Hippocampal formation (tissue), 2 donors: ENCODE results near the gene CCBE1.
"Not testable (repeated sequence)": the region's sequence is repeated elsewhere in the genome, so short reads cannot be mapped to it uniquely, and the experiment has no call there.

Experiments used
- DNase-seq, 2 donors: peaks; one replicate each; lab custom pipeline; 2025; lab: John Stamatoyannopoulos, UW

Gene CCBE1

GRCh38 chr18:59715445-59715844 is 18.2 kb upstream of the CCBE1 start:
- no peak for DNase-seq

- DNase-seq: not testable (repeated sequence)
These were observed 16.9 kb upstream of the CCBE1 start for GRCh38 chr18:59714096-59714495.

DNA sequence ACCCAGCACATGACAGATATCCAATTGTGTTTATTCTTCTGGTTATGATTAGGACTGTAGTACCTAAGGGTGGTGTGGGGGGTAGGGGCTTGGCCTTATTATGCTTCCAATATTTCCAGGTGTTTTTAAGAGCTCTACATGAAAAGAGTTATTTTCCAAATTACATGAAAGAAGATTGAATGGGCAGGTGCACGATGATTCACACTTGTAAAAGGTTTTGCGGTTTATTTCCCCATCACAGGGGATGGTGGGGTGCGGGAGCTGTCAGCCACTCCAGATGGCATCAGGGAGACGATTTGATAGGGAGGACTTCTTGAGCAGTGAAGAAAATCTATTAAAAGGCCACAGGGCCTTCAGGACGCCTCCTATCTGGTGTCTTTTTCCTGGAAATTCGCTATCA is 15.1 kb upstream of the CCBE1 start:
- no peak for DNase-seq

GRCh38 chr18:59708988-59709387 is 11.8 kb upstream of the CCBE1 start:
- no peak for DNase-seq

GRCh38 chr18:59707306-59707705 is 10.1 kb upstream of the CCBE1 start:
- no peak for DNase-seq

- DNase-seq: no peak
These were observed 9.3 kb upstream of the CCBE1 start for GRCh38 chr18:59706499-59706898.

GRCh38 chr18:59705145-59705544 is 7.9 kb upstream of the CCBE1 start:
- DNase-seq: no peak

GRCh38 chr18:59704146-59704545 is 6.9 kb upstream of the CCBE1 start:
- no peak for DNase-seq

DNA sequence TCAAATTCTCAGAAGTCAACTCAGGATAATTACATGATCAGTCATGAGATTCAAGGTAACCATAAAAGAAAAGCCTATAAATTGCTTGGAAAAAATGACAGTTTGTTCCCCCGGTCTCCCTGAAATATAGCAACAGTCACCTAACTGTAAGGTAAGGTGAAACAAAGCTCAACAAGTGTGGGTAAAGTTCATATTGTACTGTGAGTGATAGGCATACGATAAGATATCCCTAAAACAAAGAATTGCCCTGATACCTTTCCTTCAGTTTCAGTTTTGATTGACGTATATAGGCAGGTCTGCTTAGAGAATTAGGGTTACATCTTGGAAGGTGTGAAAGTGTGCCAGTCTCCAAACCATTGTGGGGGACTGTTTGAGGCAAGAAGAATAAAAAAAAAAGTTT is 4.0 kb upstream of the CCBE1 start:
- DNase-seq: no peak

DNA sequence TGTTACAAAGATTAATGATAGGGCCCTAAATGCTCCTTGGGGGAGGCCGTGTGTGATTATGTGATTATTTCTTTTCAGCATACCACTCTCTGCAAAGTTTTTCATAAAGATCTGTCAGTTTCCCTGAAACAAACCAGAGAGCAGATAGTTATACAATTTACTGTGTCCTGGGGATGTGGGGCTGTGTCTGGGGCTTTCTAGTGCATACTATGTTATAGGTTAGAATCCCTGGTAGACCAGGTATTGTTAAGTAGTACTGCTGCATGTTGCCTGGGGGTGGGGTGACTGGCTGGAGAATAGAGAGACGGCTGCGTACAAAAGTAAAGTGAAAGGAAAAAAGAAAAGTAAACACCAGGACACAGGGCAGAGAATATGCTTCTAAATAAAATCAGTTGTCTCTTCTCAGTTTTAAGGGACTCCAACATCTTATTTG is 3.3 kb upstream of the CCBE1 start:
- no peak for DNase-seq

DNA sequence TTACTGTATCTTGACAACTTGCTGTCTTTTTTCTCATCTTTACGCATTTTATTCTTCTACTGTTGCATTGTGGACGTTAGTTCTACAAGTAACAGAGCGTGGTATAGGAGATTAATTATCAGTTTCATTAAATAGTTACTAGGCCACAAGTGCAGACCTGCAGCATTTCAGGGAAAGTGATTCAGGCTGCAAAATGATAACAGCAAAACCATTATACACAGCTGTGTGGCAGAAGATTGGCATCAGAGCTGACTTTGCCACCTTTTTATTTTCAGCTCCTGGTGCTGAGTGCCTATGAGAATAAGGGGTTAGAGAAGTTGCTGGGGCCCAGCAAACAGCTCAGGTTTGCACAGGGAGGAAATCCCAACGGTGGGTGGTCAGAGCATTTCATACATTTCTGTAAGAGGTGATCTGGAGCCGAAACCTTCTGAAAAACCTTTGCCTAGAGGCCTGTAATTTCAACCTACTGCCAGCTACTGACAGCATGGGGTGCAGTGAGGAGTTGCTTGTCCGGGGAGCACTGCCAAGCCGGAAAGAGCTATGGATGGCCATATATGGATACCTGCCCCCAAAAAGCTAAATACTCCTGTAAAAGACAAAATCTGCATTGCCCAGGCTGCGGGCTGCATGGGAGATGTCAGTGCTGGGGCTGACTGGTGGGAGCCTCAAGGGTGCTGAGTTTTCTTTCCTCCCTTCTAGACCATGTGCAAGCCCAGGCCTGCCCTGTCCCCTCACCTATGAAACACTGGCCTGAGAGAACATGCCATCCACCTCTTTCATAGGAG is 2.7 kb upstream of the CCBE1 start:
- no peak for DNase-seq

DNA sequence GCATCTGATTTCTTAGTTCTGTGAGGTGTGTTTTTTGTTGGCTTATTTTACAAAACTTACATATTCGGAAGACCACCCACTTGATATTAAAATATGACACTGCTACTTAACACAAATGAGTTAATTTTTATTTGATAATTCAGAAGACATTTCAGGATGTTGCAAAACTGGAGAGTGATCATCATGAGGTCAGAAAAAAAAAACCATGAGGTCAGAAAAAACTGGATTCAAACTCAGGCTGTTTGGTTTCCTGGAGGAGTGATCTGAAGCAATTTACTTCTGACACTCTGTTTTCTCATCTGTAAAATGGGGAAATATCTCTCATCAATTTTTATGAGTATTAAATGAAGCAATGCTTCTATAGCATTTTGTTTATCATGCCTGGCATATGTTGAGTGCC is 1.8 kb upstream of the CCBE1 start:
- no peak for DNase-seq

DNA sequence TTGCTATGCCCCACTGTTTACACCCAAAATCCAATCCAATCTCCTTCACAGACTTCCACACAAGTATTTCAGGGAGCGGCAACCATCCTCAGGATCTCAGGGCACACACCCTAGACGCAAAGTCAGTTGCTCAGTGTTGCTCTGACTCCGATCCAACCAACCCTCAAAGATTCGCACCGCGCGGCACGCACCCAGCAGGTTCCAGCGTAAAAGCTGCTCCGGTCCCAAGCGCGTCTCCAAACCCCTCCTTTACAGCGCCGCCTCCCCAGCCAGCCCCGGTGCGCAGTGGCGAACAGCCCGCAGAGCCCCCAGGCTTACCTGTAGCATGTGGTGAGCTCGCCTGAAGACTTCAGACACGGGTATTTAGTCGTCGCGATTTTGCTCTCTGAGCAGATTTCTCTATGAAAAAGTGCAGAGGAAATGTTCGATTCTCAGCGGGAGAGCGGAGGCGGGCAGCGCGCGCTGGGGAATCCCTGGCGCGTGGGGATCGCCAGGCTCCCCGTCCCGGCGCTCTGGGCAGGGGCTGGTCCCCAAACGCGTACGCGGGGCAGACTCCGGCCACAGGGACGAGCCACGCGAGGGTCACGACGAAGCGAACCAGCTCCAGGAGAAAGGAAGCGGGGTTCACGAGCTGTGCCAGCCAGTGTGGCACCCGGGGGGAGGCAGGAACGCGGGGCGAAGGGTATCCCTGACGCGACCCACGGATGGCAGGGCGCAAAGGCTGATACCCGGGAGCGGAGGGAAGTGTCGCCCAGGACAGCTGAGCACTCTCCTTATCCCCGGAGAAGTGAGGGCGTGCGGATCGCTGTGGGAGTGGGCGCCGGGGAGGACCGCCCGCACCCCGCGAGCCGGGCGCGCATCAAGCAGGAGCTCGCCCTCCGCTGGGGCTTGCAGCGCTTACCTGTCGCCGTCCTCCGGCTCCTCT is 650 bp downstream of the CCBE1 start:
- DNase-seq: no peak

GRCh38 chr18:59695551-59695950 is 1.7 kb downstream of the CCBE1 start:
- no peak for DNase-seq

DNA sequence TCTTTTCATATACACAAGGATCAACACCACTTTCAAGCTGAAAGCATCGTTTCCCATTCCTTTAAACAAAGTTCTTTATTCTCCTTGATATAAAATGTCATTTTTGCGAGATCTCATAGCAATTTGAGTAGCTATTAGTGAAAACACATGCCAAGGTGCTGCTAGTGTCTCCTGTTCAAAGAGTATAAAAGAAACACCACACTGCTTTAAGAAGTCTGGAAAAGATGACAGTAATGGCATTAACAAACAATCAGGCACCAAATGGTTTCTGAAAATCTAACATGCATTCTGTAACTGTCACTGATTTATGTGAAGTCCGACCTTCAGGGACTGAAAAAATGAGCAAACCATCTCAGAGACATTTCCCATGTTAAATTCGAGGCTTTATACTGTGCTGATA is 2.4 kb downstream of the CCBE1 start:
- no peak for DNase-seq

DNA sequence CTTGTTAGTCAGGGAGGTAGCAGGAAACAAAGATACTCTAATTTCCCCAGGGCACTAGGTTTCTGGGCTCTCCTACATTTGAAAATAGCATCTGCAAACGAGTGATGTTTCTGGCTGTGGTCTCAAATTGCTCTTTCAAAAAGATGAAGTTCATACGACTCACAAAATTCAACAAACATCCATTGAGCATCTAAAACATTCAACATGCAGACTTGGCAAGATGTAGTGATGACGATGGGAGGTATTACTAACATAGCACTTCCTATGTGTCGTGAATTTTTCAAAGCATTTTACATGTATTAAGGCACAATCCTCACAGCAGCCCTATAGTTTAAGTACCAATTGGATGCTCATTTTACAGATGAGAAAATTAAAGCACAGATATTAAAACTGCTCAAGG is 5.2 kb downstream of the CCBE1 start:
- DNase-seq: no peak

GRCh38 chr18:59690996-59691395 is 6.2 kb downstream of the CCBE1 start:
- DNase-seq: no peak

DNA sequence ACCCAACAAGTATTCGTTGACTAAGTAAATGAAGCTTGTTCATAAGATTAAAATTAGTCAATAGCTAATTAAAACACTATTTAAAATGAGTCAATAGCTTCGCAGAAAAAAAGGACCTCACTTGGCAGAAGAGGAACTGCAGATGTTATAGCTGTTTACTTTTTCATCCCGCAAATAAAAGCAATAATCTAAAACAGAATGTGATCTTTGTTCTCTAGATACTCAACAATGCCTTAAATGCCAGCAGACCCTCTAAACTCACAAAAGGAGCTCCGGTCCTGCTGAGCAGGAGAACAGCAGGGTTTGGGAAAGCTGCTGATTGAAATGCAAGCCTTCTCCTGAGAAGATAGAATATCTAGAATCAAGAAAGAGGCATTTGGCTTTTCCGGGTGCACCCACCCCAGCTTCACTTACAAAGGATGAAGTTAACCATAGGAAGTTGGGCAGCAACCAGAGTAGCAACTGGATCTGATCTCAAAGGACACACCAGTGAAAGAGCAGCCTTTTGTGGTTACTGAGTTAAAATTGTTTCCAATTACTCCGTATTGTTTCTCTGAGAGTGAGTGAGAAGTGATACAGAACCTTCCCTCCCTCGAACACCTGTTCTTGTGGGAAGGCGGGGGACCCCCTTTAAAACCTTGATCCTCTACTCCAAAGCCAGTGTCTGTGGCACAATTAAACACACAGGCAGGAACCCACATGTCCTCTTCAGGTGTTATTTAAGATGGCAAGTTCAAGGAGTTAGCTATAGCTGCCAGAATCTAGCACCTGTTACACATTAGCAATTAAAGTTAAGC is 6.8 kb downstream of the CCBE1 start:
- DNase-seq: no peak

DNA sequence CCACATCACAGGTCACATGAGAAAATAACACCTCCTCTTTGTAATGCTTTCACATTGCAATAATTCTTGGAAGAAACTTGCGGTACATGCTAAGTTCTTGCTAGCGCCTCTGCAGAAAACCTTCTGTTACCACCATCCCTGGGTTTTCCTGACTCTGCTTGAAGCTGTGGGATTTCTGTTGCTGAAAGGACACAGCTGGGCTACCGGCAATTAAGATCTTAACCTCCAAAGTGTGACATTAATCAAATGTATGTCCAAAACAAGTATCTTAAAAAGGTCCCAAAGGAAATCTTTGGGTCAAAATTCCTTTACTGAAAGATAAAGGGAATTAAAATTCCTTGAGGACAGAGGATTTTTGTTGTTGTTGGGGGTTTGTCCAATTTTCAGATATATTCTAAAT is 7.5 kb downstream of the CCBE1 start:
- DNase-seq: no peak

DNA sequence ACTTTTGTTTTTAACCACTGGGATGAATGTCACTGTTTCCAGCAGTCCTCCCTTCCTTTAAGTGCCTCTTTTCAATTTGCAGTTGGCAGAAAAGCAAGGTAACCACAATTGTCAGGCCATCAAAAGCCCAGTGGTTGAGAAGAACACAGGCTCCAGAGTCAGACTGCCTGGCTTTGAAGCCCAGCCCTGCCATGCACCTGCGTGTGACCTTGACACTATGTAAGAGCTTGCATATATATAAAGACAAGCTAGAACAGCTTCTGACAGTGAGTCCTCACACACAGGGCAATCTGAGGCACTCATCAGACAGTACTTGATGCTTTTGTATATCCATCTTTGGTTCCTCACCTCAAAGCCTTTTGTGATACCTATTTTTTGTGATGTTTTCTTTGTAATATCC is 11.0 kb downstream of the CCBE1 start:
- no peak for DNase-seq

DNA sequence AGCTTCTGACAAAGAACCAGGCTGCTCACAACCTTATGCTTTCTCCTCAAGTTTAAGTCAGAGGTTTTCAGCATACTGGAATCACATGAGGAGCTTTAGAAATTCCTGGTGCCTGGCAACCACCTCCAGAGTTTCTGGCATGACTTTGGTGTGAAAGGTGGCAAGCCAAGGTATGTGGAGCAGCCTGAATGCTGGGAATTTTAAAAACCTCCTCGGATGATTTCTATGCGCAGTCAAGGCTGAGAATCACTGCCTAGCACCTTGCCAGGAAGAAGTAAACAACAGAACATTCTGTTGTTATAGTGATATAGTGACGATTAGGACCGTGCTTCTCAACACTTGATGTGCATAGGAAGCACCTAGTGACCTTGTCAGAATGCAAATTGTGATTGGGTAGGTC is 11.7 kb downstream of the CCBE1 start:
- DNase-seq: no peak

GRCh38 chr18:59684777-59685176 is 12.4 kb downstream of the CCBE1 start:
- no peak for DNase-seq
